GM12878 (cell line): ENCODE results near the gene PTGER4. TPM values are rescaled to one million over a fixed set of nuclear protein-coding genes. Genes with fewer than 3 reads are reported as not detected.

ENCODE experiments used
- ATAC-seq: fragments of 200-7000 bp; cut with Tn5 transposase; 3 replicates; pipeline ENCODE4 v1.9.1; 2020; ENCODE audit warnings: mild to moderate bottlenecking, moderate library complexity
- BruUV-seq: library from RNA; stranded (reverse); fragments of 400-500 nt; replicated peaks from 2 replicates; lab custom pipeline; 2021; lab: Mats Ljungman, UMichigan
- CTCF ChIA-PET: fragments of 300-600 bp; sonication (Branson Sonifier 250); formaldehyde crosslinking; extraction: SDS; loops from one replicate; lab custom pipeline; 2021; ENCODE audit warnings: inconsistent platforms; lab: Yijun Ruan, JAX
- POLR2A ChIA-PET: fragments of 350-600 bp; formaldehyde crosslinking; extraction: SDS; loops from one replicate; lab custom pipeline; 2021; ENCODE audit warnings: inconsistent platforms; lab: Charles Lee
- RAD21 ChIA-PET: fragments of 300-600 bp; sonication (Branson Sonifier 250); formaldehyde crosslinking; loops from one replicate; lab custom pipeline; 2023; ENCODE audit warnings: antibody characterized with exemption; ENCODE audit not compliant: unreplicated experiment; lab: Charles Lee
- SMC1A ChIA-PET: fragments of 300-600 bp; sonication (Branson Sonifier 250); formaldehyde crosslinking; loops from one replicate; lab custom pipeline; 2023; ENCODE audit not compliant: unreplicated experiment, uncharacterized antibody; lab: Charles Lee
- DNase-seq: peaks from one replicate; pipeline ENCODE4 v3.0.0-alpha.2; 2011; ENCODE audit warnings: low read depth, low spot score
- FAIRE-seq: peaks from 3 replicates; lab custom pipeline; 2011; peaks lifted over from hg19 to GRCh38; lab: Jason Lieb, UNC
- H2AFZ ChIP-seq: 2 replicates; pipeline ENCODE4 v1.6.0; 2011; ENCODE audit warnings: low read depth, low read length, control low read depth; ENCODE audit not compliant: control insufficient read depth
- H3K27ac ChIP-seq: 2 replicates; pipeline ENCODE4 v1.5.1; 2011; ENCODE audit warnings: control low read depth; ENCODE audit not compliant: control insufficient read depth, insufficient read depth
- H3K27me3 ChIP-seq, 2 experiments: replicated peaks in 1 of 2; 2 replicates each; pipeline versions ENCODE4 v1.6.0 to v1.6.1; 2011; ENCODE audit warnings: low read length in 1 of 2; ENCODE audit not compliant: control insufficient read depth in 2 of 2, insufficient read depth in 2 of 2
- H3K36me3 ChIP-seq, 2 experiments: 2 replicates each; pipeline ENCODE4 v1.5.1; 2011; ENCODE audit warnings: low read length in 1 of 2; ENCODE audit not compliant: control insufficient read depth in 2 of 2, insufficient read depth in 2 of 2
- H3K4me1 ChIP-seq: 2 replicates; pipeline ENCODE4 v1.6.1; 2011; ENCODE audit warnings: mild to moderate bottlenecking, low read length, moderate library complexity, mixed read lengths; ENCODE audit not compliant: control insufficient read depth, insufficient read depth
- H3K4me2 ChIP-seq: 2 replicates; pipeline ENCODE4 v1.6.0; 2011; ENCODE audit warnings: control low read depth; ENCODE audit not compliant: control insufficient read depth, insufficient read depth
- H3K4me3 ChIP-seq: fragments of 200-600 bp; sonication (generic); 2 replicates; pipeline ENCODE4 v1.5.1; 2016
- H3K79me2 ChIP-seq: 2 replicates; pipeline ENCODE4 v1.6.0; 2011; ENCODE audit warnings: low read length; ENCODE audit not compliant: control insufficient read depth, insufficient read depth
- H3K9ac ChIP-seq: 2 replicates; pipeline ENCODE4 v1.8.0; 2011; ENCODE audit warnings: low read length, control low read depth, mixed read lengths; ENCODE audit not compliant: control insufficient read depth, insufficient read depth
- H3K9me3 ChIP-seq: replicated peaks from 3 replicates; pipeline ENCODE4 v1.5.1; 2011; ENCODE audit warnings: mild to moderate bottlenecking, low read length; ENCODE audit not compliant: control insufficient read depth, insufficient read depth
- H4K20me1 ChIP-seq: 2 replicates; pipeline ENCODE4 v1.6.0; 2011; ENCODE audit not compliant: control insufficient read depth, insufficient read depth
- DPF2 ChIP-seq: fragments of 450-650 bp; IDR thresholded peaks from 2 replicates; pipeline ENCODE4 v1.6.1; 2017; ENCODE audit warnings: mild to moderate bottlenecking
- E2F8 ChIP-seq: fragments of 450-650 bp; IDR thresholded peaks from 2 replicates; pipeline ENCODE4 v1.6.1; 2018; ENCODE audit warnings: mild to moderate bottlenecking, low read depth, moderate library complexity; ENCODE audit not compliant: partially characterized antibody
- NRF1 ChIP-seq: conservative IDR thresholded peaks from 2 replicates; pipeline ENCODE4 v1.6.1; 2011; ENCODE audit warnings: mild to moderate bottlenecking, low read depth, low read length, improper control_type of control experiment
- PRDM15 ChIP-seq: fragments of 450-650 bp; formaldehyde crosslinking; IDR thresholded peaks from 2 replicates; pipeline ENCODE4 v1.4.0; 2020; ENCODE audit warnings: mild to moderate bottlenecking, moderate library complexity
- ZBTB40 ChIP-seq: fragments of 450-650 bp; IDR thresholded peaks from 2 replicates; pipeline ENCODE4 v1.6.1; 2016; ENCODE audit warnings: mild to moderate bottlenecking, moderate library complexity, borderline replicate concordance
- in situ Hi-C: fragments of 300-500 bp; cut with MboI; formaldehyde crosslinking; loops from 9 replicates; pipeline ENCODE4 v1.14.3; 2018; ENCODE audit warnings: mixed read lengths
- intact Hi-C: fragments of 100-400 bp; cut with micrococcal nuclease; formaldehyde crosslinking; loops from one replicate; pipeline ENCODE4 v1.14.2; 2022; ENCODE audit not compliant: unreplicated experiment
- polyA plus RNA-seq, 11 experiments: library from polyadenylated mRNA; depleted of rRNA in 4 of 11; unstranded in 6 of 11; stranded (reverse) in 5 of 11; fragments of >200 nt; fragmentation: Nextera tagmentation in 4 of 11; fragmentation: Illumina TruSeq in 1 of 11; extraction: Ambion mirVana in 4 of 11; extraction: Trizol in 1 of 11; gene quantifications; 1 replicate in 1 of 11; 2 replicates in 10 of 11; pipeline versions ENCODE4 v1.2.1 to v1.2.3, GENCODE V29; 2011 to 2016; ENCODE audit warnings: inconsistent platforms in 2 of 11, missing spikeins in 2 of 11, low read depth in 1 of 11
- total RNA-seq, 4 experiments: library from RNA; depleted of rRNA in 3 of 4; stranded (reverse); fragments of >200 nt in 3 of 4; fragmentation: Illumina TruSeq in 1 of 4; extraction: Trizol in 1 of 4; gene quantifications; 2 replicates each; pipeline versions ENCODE4 v1.2.1 to v1.2.3, GENCODE V29; 2013 to 2021

Gene PTGER4
- total and polyA plus RNA-seq, 10 of the 15 experiments (the other 5 are each of a cell fraction or from before 2014, with no cell fraction given) = 0.15 to 3.7 (median 0.62) TPM

- no peaks in the 10 kb centered on the region for H3K27me3 ChIP-seq
- no peak overlapping the region for H3K4me3 ChIP-seq
- no peak overlapping the region for H3K4me2 ChIP-seq
- in situ Hi-C loops = loop anchor here (10.0 to 25.0 kb wide), 2 partner anchors 980 to 1107 kb away; no protein-coding TSS in a partner anchor
- no peak overlapping the region for H3K9ac ChIP-seq
- POLR2A ChIA-PET = no interaction called here
- RAD21 ChIA-PET = no interaction called here
- BruUV-seq = no TSS peak
- CTCF ChIA-PET = no interaction called here
- H3K4me1 ChIP-seq = no peaks in the 10 kb centered on the region
- no peak overlapping the region for H2AFZ ChIP-seq
- FAIRE-seq = no peak
- no peaks in the 10 kb centered on the region for H3K79me2 ChIP-seq
- intact Hi-C loops = no loop called here
- TF ChIP-seq PRDM15 (CRISPR knock-in tag) = no peak
- no peak for TF ChIP-seq DPF2
- no peak for TF ChIP-seq E2F8
- no peak for TF ChIP-seq ZBTB40
- no peak for TF ChIP-seq NRF1
- H4K20me1 ChIP-seq = no peaks in the 10 kb centered on the region
- H3K27ac ChIP-seq = no peak overlapping the region
- no peaks in the 10 kb centered on the region; the same call in 2 of the 3 replicates for H3K9me3 ChIP-seq
- no peak for ATAC-seq
- no peak for DNase-seq
- no peaks in the 10 kb centered on the region for H3K36me3 ChIP-seq
- SMC1A ChIA-PET = interaction anchor here (0.8 kb wide), 1 partner anchor 10 kb away, joined by 3 read pairs; no protein-coding TSS in a partner anchor
These were observed 14.7 kb downstream of the PTGER4 start for GRCh38 chr5:40694433-40694832.
